GM12874 (cell line): ENCODE measurements around the gene CRYBG2.
"Not testable (repeated sequence)": the region's sequence is repeated elsewhere in the genome, so short reads cannot be mapped to it uniquely, and the experiment has no call there.

ENCODE experiments used
- TF ChIP-seq, protein P1 (sequence below): IDR thresholded peaks from 2 replicates; pipeline ENCODE4 v1.5.1; 2011; ENCODE audit warnings: low read depth, mild to moderate bottlenecking, control low read depth, low read length, moderate library complexity; ENCODE audit not compliant: insufficient read depth

The CRYBG2 gene

DNA sequence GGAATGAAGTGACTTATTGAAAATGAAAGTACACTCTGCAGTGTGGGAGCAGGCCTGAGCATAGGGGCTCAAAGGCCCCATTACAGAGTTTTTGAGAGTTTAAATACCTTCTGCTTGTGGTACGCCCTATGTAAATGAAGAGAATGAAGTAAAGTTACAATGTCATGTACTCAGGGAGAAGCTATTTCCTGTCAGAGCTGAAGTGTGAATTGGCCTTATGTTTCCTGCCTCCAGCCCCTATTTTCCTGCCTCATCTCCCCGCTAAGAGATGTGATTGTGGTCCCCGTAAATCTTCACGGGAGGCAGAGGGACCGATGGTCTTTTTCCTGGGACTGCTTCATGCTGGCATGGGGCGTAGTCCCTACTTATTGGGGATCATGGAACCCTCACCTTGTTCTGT lies 21.2 kb upstream of the CRYBG2 start:
- TF ChIP-seq, protein P1, sequence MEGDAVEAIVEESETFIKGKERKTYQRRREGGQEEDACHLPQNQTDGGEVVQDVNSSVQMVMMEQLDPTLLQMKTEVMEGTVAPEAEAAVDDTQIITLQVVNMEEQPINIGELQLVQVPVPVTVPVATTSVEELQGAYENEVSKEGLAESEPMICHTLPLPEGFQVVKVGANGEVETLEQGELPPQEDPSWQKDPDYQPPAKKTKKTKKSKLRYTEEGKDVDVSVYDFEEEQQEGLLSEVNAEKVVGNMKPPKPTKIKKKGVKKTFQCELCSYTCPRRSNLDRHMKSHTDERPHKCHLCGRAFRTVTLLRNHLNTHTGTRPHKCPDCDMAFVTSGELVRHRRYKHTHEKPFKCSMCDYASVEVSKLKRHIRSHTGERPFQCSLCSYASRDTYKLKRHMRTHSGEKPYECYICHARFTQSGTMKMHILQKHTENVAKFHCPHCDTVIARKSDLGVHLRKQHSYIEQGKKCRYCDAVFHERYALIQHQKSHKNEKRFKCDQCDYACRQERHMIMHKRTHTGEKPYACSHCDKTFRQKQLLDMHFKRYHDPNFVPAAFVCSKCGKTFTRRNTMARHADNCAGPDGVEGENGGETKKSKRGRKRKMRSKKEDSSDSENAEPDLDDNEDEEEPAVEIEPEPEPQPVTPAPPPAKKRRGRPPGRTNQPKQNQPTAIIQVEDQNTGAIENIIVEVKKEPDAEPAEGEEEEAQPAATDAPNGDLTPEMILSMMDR: no peak

DNA sequence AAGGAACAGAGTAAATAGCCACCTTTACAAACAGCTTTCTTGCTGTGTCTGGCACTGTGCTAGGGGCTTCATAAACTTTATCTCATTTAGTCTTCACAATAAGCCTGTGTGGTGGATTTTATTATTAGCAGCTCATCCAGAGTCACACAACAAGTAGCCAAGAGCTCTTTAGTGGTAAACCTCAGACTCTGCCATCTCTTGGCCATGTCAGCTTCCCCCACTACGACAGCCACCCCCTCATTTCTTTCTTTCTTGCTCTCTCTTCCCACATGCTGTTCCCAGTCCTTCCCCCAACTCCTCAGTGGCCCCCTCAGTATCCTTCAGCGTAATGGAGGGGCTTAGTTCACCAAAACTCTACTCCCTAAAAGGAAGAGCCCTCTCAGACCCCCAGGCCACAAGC lies 19.9 kb upstream of the CRYBG2 start:
- TF ChIP-seq, protein P1: no peak

DNA sequence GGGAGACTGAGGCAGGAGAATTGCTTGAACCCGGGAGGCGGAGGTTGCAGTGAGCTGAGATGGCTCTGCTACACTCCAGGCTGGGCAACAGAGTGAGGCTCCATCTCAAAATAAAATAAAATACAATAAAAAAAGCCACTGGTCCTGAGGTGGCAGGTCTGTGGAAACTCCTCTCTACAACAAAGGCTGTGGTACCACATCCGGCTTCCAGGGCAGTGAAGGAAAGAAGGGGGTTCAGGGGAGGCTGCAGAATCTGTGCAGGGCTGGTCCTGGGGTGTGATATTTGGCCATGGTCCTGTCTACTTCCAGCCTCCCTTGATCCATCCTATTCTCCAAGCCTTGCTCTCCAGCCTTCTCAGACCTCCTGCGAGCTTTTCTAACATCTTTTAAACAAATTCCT lies 19.4 kb upstream of the CRYBG2 start:
- TF ChIP-seq, protein P1: no peak

DNA sequence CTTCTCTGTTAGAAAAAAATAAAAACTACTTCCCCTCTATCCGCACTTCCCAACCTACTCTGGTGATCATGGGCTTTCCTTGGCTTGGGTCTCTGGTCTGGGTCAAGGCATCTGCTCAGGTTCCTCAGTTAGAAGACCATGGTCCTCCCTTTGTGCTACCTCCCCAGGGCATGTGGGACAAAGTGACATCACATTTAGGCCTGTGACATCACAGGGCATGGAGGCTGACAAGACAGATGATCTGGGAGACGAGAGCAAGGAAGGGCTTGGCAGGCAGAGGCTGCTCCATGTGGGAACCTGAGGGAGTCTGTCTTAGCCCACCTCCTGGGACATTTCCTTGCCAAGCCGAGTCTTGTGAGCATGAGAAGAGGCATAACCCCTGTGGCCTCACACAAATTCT lies 18.7 kb upstream of the CRYBG2 start, which contains the start of gene ZNF683:
Gene ZNF683, minus strand, starts transcription at position 140 of the 400 bp plus-strand sequence. CDS start 4,179 bp downstream, outside the sequence.
- TF ChIP-seq, protein P1: not testable (repeated sequence)

DNA sequence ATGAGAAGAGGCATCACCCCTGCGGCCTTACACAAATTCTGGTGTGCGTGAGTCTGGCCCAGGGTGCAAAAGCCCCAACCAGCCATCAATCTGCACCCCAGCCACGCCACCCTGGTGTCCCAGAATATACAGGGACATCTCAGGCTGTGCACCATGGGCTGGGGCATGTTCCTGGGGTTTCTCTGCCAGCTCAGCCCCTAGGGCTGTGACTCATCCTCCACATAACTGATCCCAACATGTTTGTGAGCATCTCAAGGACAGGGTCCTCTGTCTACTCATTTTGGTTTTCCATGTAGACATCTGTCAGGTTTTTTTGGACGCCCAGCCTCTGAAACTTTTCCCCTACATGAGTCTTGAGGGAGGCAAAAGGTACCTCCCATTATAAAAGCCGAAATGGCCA lies 18.1 kb upstream of the CRYBG2 start:
- TF ChIP-seq, protein P1: no peak

DNA sequence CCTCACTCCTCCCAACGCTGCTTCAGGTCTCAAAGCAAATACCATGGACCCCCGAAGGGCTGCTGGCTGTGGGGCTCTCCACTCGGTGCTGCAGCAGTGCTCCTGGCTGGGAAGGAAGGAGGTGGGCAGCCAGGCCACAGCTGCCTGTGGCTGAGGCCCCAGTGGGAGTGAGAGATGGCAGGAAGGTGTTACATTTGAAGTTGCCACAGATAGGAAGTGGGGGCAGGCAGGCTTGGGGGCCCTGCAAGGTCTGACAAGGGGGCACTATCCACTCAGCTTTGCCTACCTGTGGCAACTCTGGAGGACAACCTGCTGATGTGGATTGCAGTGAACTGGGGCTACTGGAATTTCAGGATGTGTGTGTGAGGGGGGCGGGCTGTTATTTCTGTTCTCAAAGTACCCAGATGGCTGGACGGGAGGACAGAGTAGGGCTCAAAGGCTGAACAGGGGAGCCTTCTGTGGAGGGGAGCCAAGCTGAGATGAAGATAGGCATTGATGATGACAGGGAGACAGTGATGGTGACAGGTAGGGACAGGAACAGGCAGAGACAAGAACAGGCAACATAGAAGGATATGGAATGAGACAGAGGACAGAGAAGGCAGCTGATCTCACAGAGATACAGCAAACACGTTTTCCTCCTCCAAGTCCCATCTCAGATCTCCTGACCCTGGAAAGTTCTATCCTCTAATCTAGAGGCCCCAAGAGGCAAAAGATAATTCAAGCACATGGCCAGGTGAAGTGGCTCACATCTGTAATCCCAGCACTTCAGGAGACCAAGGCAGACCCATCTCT lies 16.9 kb upstream of the CRYBG2 start:
- TF ChIP-seq, protein P1: no peak

DNA sequence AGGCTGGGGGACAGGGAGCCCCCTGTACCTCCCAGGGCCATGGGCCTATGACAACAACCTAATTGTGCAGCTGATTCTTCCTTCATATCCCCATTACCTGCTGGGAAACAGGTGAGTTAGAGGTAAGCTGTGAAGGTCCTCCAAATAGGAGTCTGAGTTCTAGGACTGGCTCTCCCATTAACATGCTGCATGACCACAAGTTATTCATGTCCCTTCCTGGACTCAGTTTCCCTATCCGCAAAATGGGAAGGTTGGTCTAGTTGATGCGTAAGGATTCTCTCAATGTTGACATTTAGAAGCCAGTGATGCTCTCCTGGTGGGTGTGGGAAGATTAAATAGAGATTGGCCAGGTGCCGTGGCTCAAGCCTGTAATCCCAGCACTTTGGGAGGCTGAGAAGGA lies 14.6 kb upstream of the CRYBG2 start:
- TF ChIP-seq, protein P1: no peak
